ENCODE data around the gene CD276. TPM values are rescaled to one million over a fixed set of nuclear protein-coding genes. Genes with fewer than 3 reads are reported as not detected.

The CD276 gene
- total and polyA plus RNA-seq, 2 experiments from 2014 or later, result 127 to 172 TPM

DNA sequence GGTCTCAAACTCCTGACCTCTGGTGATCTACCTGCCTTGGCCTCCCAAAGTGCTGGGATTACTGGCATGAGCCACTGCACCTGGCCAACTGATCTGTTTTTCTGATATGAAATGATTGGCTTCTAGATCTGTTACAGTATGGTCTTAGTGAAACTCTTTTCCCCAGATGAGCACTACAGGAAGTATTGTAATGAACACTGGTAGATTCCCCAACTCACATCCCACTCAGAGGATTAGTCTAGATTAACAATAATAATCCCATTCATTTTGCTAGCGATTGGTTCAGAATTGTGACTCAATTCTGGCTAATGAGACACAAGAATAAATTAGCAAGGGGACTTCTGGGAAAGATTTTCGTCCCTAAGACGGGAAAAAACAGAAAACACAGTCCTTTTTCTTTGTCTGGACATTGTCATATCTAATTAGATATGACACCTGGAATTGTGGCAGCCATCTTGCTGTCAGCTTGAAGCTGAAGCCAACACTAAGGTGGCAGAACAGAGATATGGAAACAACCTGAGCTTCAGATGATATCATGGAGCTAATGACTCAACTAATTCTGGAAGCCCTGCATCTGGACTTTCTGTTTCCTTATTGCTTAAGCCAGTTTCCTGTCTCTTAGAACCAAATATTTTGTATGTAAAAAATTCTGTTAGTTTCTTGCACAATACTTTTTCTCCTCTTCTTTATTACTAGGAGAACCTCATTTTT, 33.6 kb upstream of the CD276 start:
- Histone ChIP-seq H3K36me3 (no peaks in the 10 kb centered on the region), H3K27ac (no peak overlapping the region), H3K4me1 (ENCODE audit: low read depth) (no peaks in the 10 kb centered on the region), H3K27me3 (peaks cover 3% of the 10 kb centered on the region), H3K4me3 (no peak overlapping the region), H3K9me3 (ENCODE audit: low read depth) (no peaks in the 10 kb centered on the region)
- TF ChIP-seq CTCF (IDR thresholded peaks at IDR 0.05; ENCODE audit: low read depth, low read length), result no peak
- DNase-seq (ENCODE audit: low read depth in 1 of 2, low spot score in 1 of 2), result peak in 1 of 2 donors; percentile 82

GRCh38 chr15:73654659-73655058, 29.5 kb upstream of the CD276 start:
- DNase-seq (ENCODE audit: low read depth in 1 of 2, low spot score in 1 of 2), result no peak
- Histone ChIP-seq H3K9me3 (ENCODE audit: low read depth) (no peaks in the 10 kb centered on the region), H3K27me3 (peaks cover 3% of the 10 kb centered on the region), H3K36me3 (no peaks in the 10 kb centered on the region), H3K4me3 (no peak overlapping the region), H3K27ac (no peak overlapping the region), H3K4me1 (ENCODE audit: low read depth) (no peaks in the 10 kb centered on the region)
- TF ChIP-seq CTCF (IDR thresholded peaks at IDR 0.05; ENCODE audit: low read depth, low read length), result no peak

- Histone ChIP-seq H3K4me1 (ENCODE audit: low read depth) (no peaks in the 10 kb centered on the region), H3K27me3 (peaks cover 3% of the 10 kb centered on the region), H3K9me3 (ENCODE audit: low read depth) (no peaks in the 10 kb centered on the region), H3K36me3 (no peaks in the 10 kb centered on the region), H3K4me3 (no peak overlapping the region), H3K27ac (no peak overlapping the region)
- TF ChIP-seq CTCF (IDR thresholded peaks at IDR 0.05; ENCODE audit: low read depth, low read length), result no peak
- DNase-seq (ENCODE audit: low read depth in 1 of 2, low spot score in 1 of 2), result peak in 1 of 2 donors; percentile 14
Measured at GRCh38 chr15:73655724-73656123, 28.5 kb upstream of the CD276 start.

- DNase-seq (ENCODE audit: low read depth in 1 of 2, low spot score in 1 of 2), result no peak
- Histone ChIP-seq H3K27me3 (peaks cover 3% of the 10 kb centered on the region), H3K4me3 (no peak overlapping the region), H3K9me3 (ENCODE audit: low read depth) (no peaks in the 10 kb centered on the region), H3K36me3 (no peaks in the 10 kb centered on the region), H3K4me1 (ENCODE audit: low read depth) (no peaks in the 10 kb centered on the region), H3K27ac (no peak overlapping the region)
- TF ChIP-seq CTCF (IDR thresholded peaks at IDR 0.05; ENCODE audit: low read depth, low read length), result no peak
Measured at GRCh38 chr15:73658645-73659044, 25.5 kb upstream of the CD276 start.

DNA sequence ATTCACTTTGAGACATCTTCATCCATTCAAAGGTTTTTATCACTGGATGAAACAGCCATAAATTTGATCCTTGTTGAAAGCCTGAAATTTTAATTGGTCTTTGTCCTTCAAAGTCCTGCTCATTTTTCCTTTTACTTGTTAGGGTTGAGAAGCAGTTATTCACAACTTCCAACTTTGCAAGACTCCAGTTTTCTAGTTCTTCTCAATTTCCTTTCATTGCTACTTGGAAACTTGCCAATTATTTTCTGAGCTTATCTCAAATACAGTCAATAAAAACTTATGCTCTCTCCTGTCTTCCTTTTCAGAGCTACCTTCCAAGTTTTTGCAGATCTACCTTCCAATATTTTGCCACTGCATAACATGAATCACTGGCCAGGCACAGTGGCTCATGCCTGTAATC, 23.7 kb upstream of the CD276 start:
- no peak overlapping the region for H3K27ac ChIP-seq
- no peak for TF ChIP-seq CTCF (IDR thresholded peaks at IDR 0.05; ENCODE audit: low read depth, low read length)

More for the DNA sequence above, 23.7 kb upstream of the CD276 start:
- no peaks in the 10 kb centered on the region for H3K27me3 ChIP-seq
- no peaks in the 10 kb centered on the region for H3K9me3 ChIP-seq (ENCODE audit: low read depth)
- no peaks in the 10 kb centered on the region for H3K36me3 ChIP-seq
- DNase-seq (ENCODE audit: low read depth in 1 of 2, low spot score in 1 of 2), result peak in 1 of 2 donors; percentile 23
- H3K4me3 ChIP-seq, result no peak overlapping the region
- no peaks in the 10 kb centered on the region for H3K4me1 ChIP-seq (ENCODE audit: low read depth)
